Measurements from ENCODE around the gene ANXA7.
"Not testable (repeated sequence)": the region's sequence is repeated elsewhere in the genome, so short reads cannot be mapped to it uniquely, and the experiment has no call there.

GRCh38 chr10:73325290-73325689, 88.6 kb downstream of the ANXA7 start:
- TF ChIP-seq POLR2AphosphoS5 (IDR thresholded peaks at IDR 0.05; ENCODE audit: borderline replicate concordance, low read depth, low read length); EZH2 (IDR thresholded peaks at IDR 0.05): not testable (repeated sequence)
